MM.1S (cell line): ENCODE results near the gene AZU1.

Source experiments
- DNase-seq: peaks from one replicate; pipeline ENCODE4 v3.0.0-alpha.2; 2015
- H2AFZ ChIP-seq: fragments of 300-600 bp; sonication (generic); 2 replicates; pipeline ENCODE4 v1.6.0; 2016; ENCODE audit warnings: antibody characterized with exemption, low read length
- H3F3A ChIP-seq: fragments of 300-600 bp; sonication (generic); 2 replicates; pipeline ENCODE4 v1.6.1; 2016; ENCODE audit warnings: mild to moderate bottlenecking, antibody characterized with exemption, low read length, moderate library complexity, mixed read lengths; ENCODE audit not compliant: insufficient read depth
- H3K27ac ChIP-seq: fragments of 300-600 bp; sonication (generic); 2 replicates; pipeline ENCODE4 v1.5.1; 2016; ENCODE audit warnings: mild to moderate bottlenecking, low read length
- H3K27me3 ChIP-seq: fragments of 300-600 bp; sonication (generic); replicated peaks from 2 replicates; pipeline ENCODE4 v1.6.0; 2016; ENCODE audit warnings: low read length; ENCODE audit not compliant: insufficient read depth
- H3K36me3 ChIP-seq: fragments of 300-600 bp; sonication (generic); replicated peaks from 2 replicates; pipeline ENCODE4 v1.6.1; 2016; ENCODE audit warnings: mild to moderate bottlenecking, low read length, mixed read lengths; ENCODE audit not compliant: insufficient read depth
- H3K4me1 ChIP-seq: fragments of 300-600 bp; sonication (generic); 2 replicates; pipeline ENCODE4 v1.6.1; 2016; ENCODE audit warnings: low read length, mixed read lengths
- H3K4me2 ChIP-seq: fragments of 300-600 bp; sonication (generic); 2 replicates; pipeline ENCODE4 v1.6.0; 2016; ENCODE audit warnings: low read depth, low read length
- H3K4me3 ChIP-seq: fragments of 300-600 bp; sonication (generic); 2 replicates; pipeline ENCODE4 v1.5.1; 2016; ENCODE audit warnings: low read length, mixed read lengths
- H3K79me2 ChIP-seq: fragments of 300-600 bp; sonication (generic); 2 replicates; pipeline ENCODE4 v1.6.1; 2016; ENCODE audit warnings: mixed run types, low read length, mixed read lengths
- H3K9ac ChIP-seq: fragments of 300-600 bp; sonication (generic); 2 replicates; pipeline ENCODE4 v1.6.1; 2016; ENCODE audit warnings: low read length, mixed read lengths
- H3K9me2 ChIP-seq: fragments of 300-600 bp; sonication (generic); replicated peaks from 2 replicates; pipeline ENCODE4 v1.6.1; 2016; ENCODE audit warnings: mild to moderate bottlenecking, low read length, mixed read lengths; ENCODE audit not compliant: insufficient read depth
- H3K9me3 ChIP-seq: fragments of 300-600 bp; sonication (generic); replicated peaks from 2 replicates; pipeline ENCODE4 v1.6.1; 2016; ENCODE audit warnings: mild to moderate bottlenecking, low read length, mixed read lengths; ENCODE audit not compliant: insufficient read depth
- H4K20me1 ChIP-seq: fragments of 300-600 bp; sonication (generic); 2 replicates; pipeline ENCODE4 v1.6.1; 2016; ENCODE audit warnings: mild to moderate bottlenecking, low read length, moderate library complexity, mixed read lengths; ENCODE audit not compliant: insufficient read depth
- CTCF ChIP-seq: fragments of 300-600 bp; sonication (generic); IDR thresholded peaks from 2 replicates; pipeline ENCODE4 v1.5.1; 2016; ENCODE audit warnings: antibody characterized with exemption, low read length, mixed read lengths
- EZH2 ChIP-seq: fragments of 300-600 bp; sonication (generic); optimal IDR thresholded peaks from 2 replicates; pipeline ENCODE3; 2017; ENCODE audit warnings: low read depth, mild to moderate bottlenecking, antibody characterized with exemption, low read length, mixed read lengths
- EZH2phosphoT487 ChIP-seq: fragments of 300-600 bp; sonication (generic); IDR thresholded peaks from 2 replicates; pipeline ENCODE4 v1.6.1; 2018; ENCODE audit warnings: antibody characterized with exemption, low read length

Gene AZU1

GRCh38 chr19:795691-796581 lies 31.7 kb upstream of the AZU1 start:
- Histone ChIP-seq H3K36me3 (peaks cover 15% of the 10 kb centered on the region), H3F3A (no peaks in the 10 kb centered on the region), H3K27ac (no peak overlapping the region), H3K4me3 (peak overlapping the region; percentile 88), H4K20me1 (peaks cover 30% of the 10 kb centered on the region), H3K79me2 (peaks cover 34% of the 10 kb centered on the region), H2AFZ (peak overlapping the region; percentile 99), H3K4me2 (peak overlapping the region; percentile 93), H3K9me3 (no peaks in the 10 kb centered on the region), H3K4me1 (peaks cover 9% of the 10 kb centered on the region), H3K9ac (peak overlapping the region; percentile 80; the same call in 1 of the 2 replicates), H3K27me3 (peaks cover 3% of the 10 kb centered on the region; the same call in 1 of the 2 replicates), H3K9me2 (no peaks in the 10 kb centered on the region)
- TF ChIP-seq EZH2 (no peak), CTCF (no peak), EZH2phosphoT487 (no peak)
- no peak for DNase-seq

GRCh38 chr19:796692-797527 lies 30.7 kb upstream of the AZU1 start, which contains the start of gene PTBP1:
TSS of gene PTBP1 (plus strand) at chr19:797452. CDS start at chr19:797498, 46 bp downstream.
- Histone ChIP-seq H3K27me3 (0 out of 2 replicates have a peak, but pooled peaks cover 3% of the 10 kb centered on the region), H2AFZ (peak within 1 kb of the TSS; percentile 99), H3K27ac (peak within 1 kb of the TSS; percentile 53; the same call in 1 of the 2 replicates), H3K4me1 (peaks cover 9% of the 10 kb centered on the region), H3K4me2 (peak within 1 kb of the TSS; percentile 93), H3K9ac (peak within 1 kb of the TSS; percentile 80), H3K9me3 (no peaks in the 10 kb centered on the region), H4K20me1 (peaks cover 40% of the 10 kb centered on the region), H3K9me2 (no peaks in the 10 kb centered on the region), H3F3A (no peaks in the 10 kb centered on the region), H3K4me3 (peak within 1 kb of the TSS; percentile 88), H3K79me2 (peaks cover 44% of the 10 kb centered on the region), H3K36me3 (peaks cover 24% of the 10 kb centered on the region)
- no peak for TF ChIP-seq EZH2
- TF ChIP-seq CTCF: no peak
- TF ChIP-seq EZH2phosphoT487: no peak
- peak; percentile 100 for DNase-seq

- peak; percentile 97 for DNase-seq
- H3K36me3 ChIP-seq: peaks cover 28% of the 10 kb centered on the region
These were observed 29.9 kb upstream of the AZU1 start for GRCh38 chr19:797528-798414.

More at GRCh38 chr19:797528-798414, 29.9 kb upstream of the AZU1 start:
- TF ChIP-seq CTCF (no peak), EZH2phosphoT487 (no peak), EZH2 (no peak)
- Histone ChIP-seq H3K9ac (peak overlapping the region; percentile 78), H4K20me1 (peaks cover 48% of the 10 kb centered on the region), H3K27ac (peak overlapping the region; percentile 53; the same call in 1 of the 2 replicates), H3K9me2 (no peaks in the 10 kb centered on the region), H3K4me3 (peak overlapping the region; percentile 86), H3F3A (no peaks in the 10 kb centered on the region), H3K4me2 (peak overlapping the region; percentile 85), H3K27me3 (0 out of 2 replicates have a peak, but pooled peaks cover 3% of the 10 kb centered on the region), H3K9me3 (no peaks in the 10 kb centered on the region), H3K79me2 (peaks cover 53% of the 10 kb centered on the region), H2AFZ (no peak overlapping the region), H3K4me1 (peaks cover 9% of the 10 kb centered on the region)
